Panc1 (cell line): ENCODE measurements around the gene CNTRL. TPM values are rescaled to one million over a fixed set of nuclear protein-coding genes. Genes with fewer than 3 reads are reported as not detected.

Experiments used
- ATAC-seq: fragments of 200-7000 bp; cut with Tn5 transposase; 2 replicates; pipeline ENCODE4 v1.9.1; 2020; ENCODE audit warnings: mild to moderate bottlenecking, moderate library complexity
- BruUV-seq: library from RNA; stranded (reverse); fragments of 400-500 nt; replicated peaks from 2 replicates; lab custom pipeline; 2021; lab: Mats Ljungman, UMichigan
- CTCF ChIA-PET: fragments of 300-600 bp; sonication (Branson Sonifier 250); formaldehyde crosslinking; loops from one replicate; lab custom pipeline; 2022; ENCODE audit warnings: antibody characterized with exemption; lab: Charles Lee
- POLR2A ChIA-PET: fragments of 300-600 bp; sonication (Branson Sonifier 250); formaldehyde crosslinking; loops from one replicate; lab custom pipeline; 2022; ENCODE audit warnings: antibody characterized with exemption; lab: Charles Lee
- DNase-seq: peaks from one replicate; pipeline ENCODE4 v3.0.0-alpha.2; 2010; ENCODE audit warnings: low read depth, low spot score
- H3K27ac ChIP-seq: 2 replicates; pipeline ENCODE4 v1.5.1; 2011; ENCODE audit warnings: mild to moderate bottlenecking, low read length, inconsistent platforms
- H3K27me3 ChIP-seq: fragments of 200-500 bp; sonication (Bioruptor generic); 2 replicates; pipeline ENCODE4 v1.6.0; 2014; ENCODE audit warnings: low read length, inconsistent platforms; ENCODE audit not compliant: control insufficient read depth, insufficient read depth
- H3K36me3 ChIP-seq: fragments of 200-500 bp; sonication (Bioruptor generic); 2 replicates; pipeline ENCODE4 v1.5.1; 2014; ENCODE audit warnings: inconsistent platforms, mild to moderate bottlenecking, low read length, moderate library complexity; ENCODE audit not compliant: control insufficient read depth, insufficient read depth
- H3K4me1 ChIP-seq: 2 replicates; pipeline ENCODE4 v1.5.1; 2011; ENCODE audit warnings: inconsistent platforms, mild to moderate bottlenecking, low read length, moderate library complexity; ENCODE audit not compliant: control insufficient read depth, insufficient read depth
- H3K4me3 ChIP-seq, 2 experiments: 2 replicates each; pipeline ENCODE4 v1.5.1; 2011 to 2012; ENCODE audit warnings: low read depth in 2 of 2, low read length in 2 of 2, mild to moderate bottlenecking in 2 of 2, inconsistent platforms in 1 of 2, moderate library complexity in 1 of 2
- H3K9me3 ChIP-seq: fragments of 200-500 bp; sonication (Bioruptor generic); 2 replicates; pipeline ENCODE4 v1.5.1; 2014; ENCODE audit warnings: low read depth, mild to moderate bottlenecking, inconsistent platforms, low read length, moderate library complexity; ENCODE audit not compliant: control insufficient read depth, insufficient read depth
- POLR2AphosphoS5 ChIP-seq: IDR thresholded peaks from 2 replicates; pipeline ENCODE4 v1.6.1; 2012; ENCODE audit warnings: mild to moderate bottlenecking, low read depth, low read length, moderate library complexity
- REST ChIP-seq, 2 experiments: IDR thresholded peaks; 2 replicates each; pipeline ENCODE4 v1.6.1; 2011 to 2012; ENCODE audit warnings: low read depth in 2 of 2, control low read depth in 1 of 2, low read length in 1 of 2, mild to moderate bottlenecking in 1 of 2, moderate library complexity in 1 of 2; ENCODE audit not compliant: insufficient read depth in 1 of 2
- SIN3A ChIP-seq: IDR thresholded peaks from 2 replicates; pipeline ENCODE4 v1.6.1; 2012; ENCODE audit warnings: low read depth, mild to moderate bottlenecking, low read length, moderate library complexity, borderline replicate concordance; ENCODE audit not compliant: insufficient read depth
- TCF7L2 ChIP-seq: IDR thresholded peaks from 2 replicates; pipeline ENCODE4 v1.6.1; 2011; ENCODE audit warnings: mild to moderate bottlenecking, low read depth, low read length, inconsistent platforms
- in situ Hi-C: cut with HindIII; loops from 2 replicates; pipeline ENCODE4 v1.10.0; 2016; ENCODE audit warnings: low sequenced_read_pairs, low pct_unique_long_range_greater_than_20kb
- intact Hi-C: fragments of 100-400 bp; cut with micrococcal nuclease; formaldehyde crosslinking; loops from one replicate; pipeline ENCODE4 v1.10.0; 2022; ENCODE audit not compliant: unreplicated experiment
- total RNA-seq: library from RNA; stranded (reverse); gene quantifications from one replicate; pipeline ENCODE4 v1.2.1, GENCODE V29; 2021; ENCODE audit not compliant: unreplicated experiment
- TF ChIP-seq, protein P1 (sequence below): fragments of 450-650 bp; IDR thresholded peaks from 2 replicates; pipeline ENCODE4 v1.5.1; 2017; ENCODE audit warnings: mild to moderate bottlenecking

CNTRL gene
- total RNA-seq, 1 experiment from 2014 or later, result 11.5 TPM

DNA sequence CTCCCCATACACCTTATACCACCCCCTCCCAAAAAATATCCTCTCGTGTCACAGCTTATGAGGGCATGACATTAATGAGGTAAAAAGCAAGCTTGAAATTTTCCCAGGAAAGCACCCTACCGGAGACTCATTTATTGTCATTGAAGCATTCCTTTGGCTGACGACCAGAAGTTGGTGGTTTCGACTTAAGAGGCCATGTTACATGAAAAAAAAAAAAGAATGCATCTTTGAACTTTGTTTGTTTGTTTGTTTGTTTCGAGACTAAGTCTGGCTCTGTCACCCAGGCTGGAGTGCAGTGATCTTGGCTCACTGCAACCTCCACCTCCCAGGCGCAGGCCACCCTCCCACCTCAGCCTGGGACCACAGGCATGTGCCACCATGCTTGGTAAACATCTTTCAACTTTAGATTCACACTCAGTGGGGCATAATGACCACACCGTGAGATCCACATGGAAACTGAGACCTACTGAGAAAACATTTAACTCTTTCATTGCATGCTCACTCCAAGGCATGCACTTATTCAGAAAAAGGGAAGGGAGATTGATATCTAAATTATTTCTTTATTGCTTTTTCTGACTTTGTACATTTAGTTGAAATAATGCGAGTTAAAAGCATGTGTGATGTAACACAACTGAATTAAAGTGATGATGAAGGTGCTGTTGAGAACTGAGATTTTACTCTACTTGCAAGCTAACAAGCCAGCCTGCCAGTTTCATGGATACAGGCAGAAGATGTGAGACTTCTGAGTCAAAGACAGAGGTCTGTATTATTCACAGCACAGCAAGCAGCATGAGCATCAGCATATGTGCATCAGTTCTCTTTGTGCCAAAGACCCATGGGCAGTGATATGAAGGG lies 132.0 kb downstream of the CNTRL start:
- ATAC-seq (no peak), DNase-seq (no peak)
- H3K27ac ChIP-seq, result no peak overlapping the region
- no peaks in the 10 kb centered on the region for H3K36me3 ChIP-seq
- H3K9me3 ChIP-seq, result no peaks in the 10 kb centered on the region
- in situ Hi-C loops, result no loop called here
- BruUV-seq, result no TSS peak
- TF ChIP-seq POLR2AphosphoS5 (no peak), SIN3A (no peak), REST (IDR thresholded peaks at IDR 0.05; ENCODE audit: insufficient read depth in 1 of 2, low read depth in 2 of 2, low read length in 1 of 2) (no peak), TCF7L2 (no peak)
- H3K27me3 ChIP-seq, result no peaks in the 10 kb centered on the region
- H3K4me1 ChIP-seq, result no peaks in the 10 kb centered on the region
- CTCF ChIA-PET, result no interaction called here
- intact Hi-C loops, result no loop called here
- no peak overlapping the region for H3K4me3 ChIP-seq
- POLR2A ChIA-PET, result no interaction called here

DNA sequence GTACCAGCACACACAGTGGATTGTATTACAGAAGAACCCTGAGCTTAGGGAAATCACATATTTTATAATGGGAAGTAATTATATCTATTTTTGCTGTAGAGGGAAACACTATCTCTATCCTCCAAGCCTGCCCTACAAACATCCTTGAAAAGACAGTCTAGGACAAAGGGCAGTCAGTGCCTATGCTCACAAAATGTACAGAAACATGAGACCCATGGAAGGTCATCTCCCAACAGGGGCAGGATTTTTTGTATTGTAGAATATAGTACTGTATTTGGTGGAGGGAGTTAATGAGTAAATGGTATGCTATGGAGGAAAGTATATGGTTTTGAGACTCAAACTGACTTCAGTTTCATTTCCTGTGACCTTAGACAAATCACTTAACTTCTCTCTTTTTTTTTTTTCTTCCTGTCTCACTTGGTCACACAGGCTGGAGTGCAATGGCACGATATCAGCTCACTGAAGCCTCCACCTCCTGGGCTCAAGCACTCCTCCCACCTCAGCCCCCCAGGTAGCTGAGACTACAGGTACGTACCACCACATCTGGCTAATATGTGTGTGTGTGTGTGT lies 132.7 kb downstream of the CNTRL start:
- ATAC-seq, result no peak
- DNase-seq, result no peak
- Histone ChIP-seq H3K36me3 (no peaks in the 10 kb centered on the region), H3K4me1 (no peaks in the 10 kb centered on the region), H3K27ac (no peak overlapping the region), H3K9me3 (no peaks in the 10 kb centered on the region), H3K27me3 (no peaks in the 10 kb centered on the region), H3K4me3 (no peak overlapping the region)
- ChIA-PET CTCF (no interaction called here), POLR2A (no interaction called here)
- intact Hi-C loops, result no loop called here
- BruUV-seq, result no TSS peak
- TF ChIP-seq POLR2AphosphoS5, result no peak
- no peak for TF ChIP-seq TCF7L2
- no peak for TF ChIP-seq REST (IDR thresholded peaks at IDR 0.05; ENCODE audit: insufficient read depth in 1 of 2, low read depth in 2 of 2, low read length in 1 of 2)
- TF ChIP-seq, protein P1, sequence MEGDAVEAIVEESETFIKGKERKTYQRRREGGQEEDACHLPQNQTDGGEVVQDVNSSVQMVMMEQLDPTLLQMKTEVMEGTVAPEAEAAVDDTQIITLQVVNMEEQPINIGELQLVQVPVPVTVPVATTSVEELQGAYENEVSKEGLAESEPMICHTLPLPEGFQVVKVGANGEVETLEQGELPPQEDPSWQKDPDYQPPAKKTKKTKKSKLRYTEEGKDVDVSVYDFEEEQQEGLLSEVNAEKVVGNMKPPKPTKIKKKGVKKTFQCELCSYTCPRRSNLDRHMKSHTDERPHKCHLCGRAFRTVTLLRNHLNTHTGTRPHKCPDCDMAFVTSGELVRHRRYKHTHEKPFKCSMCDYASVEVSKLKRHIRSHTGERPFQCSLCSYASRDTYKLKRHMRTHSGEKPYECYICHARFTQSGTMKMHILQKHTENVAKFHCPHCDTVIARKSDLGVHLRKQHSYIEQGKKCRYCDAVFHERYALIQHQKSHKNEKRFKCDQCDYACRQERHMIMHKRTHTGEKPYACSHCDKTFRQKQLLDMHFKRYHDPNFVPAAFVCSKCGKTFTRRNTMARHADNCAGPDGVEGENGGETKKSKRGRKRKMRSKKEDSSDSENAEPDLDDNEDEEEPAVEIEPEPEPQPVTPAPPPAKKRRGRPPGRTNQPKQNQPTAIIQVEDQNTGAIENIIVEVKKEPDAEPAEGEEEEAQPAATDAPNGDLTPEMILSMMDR, result no peak
- TF ChIP-seq SIN3A, result no peak
- in situ Hi-C loops, result no loop called here
